ENCODE measurements around the gene TXK.

DNA sequence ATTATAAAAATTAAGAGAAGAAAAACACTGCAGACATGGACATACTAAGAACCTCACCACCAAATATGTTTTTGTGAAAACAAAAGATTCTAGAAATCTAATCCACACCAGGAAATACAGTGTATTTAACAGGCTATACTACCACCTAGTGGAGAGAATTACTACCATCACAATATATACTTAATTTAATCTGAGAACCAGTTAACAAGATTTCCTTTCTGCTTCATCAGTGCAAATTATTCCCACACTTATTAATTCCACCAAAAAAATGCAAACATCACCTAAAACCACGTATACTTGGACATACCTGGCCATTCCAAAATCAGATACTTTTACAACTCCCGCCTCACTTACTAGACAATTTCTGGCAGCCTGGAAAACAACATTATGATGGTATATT lies 7.0 kb upstream of the TXK start:
- TF ChIP-seq, protein P1, sequence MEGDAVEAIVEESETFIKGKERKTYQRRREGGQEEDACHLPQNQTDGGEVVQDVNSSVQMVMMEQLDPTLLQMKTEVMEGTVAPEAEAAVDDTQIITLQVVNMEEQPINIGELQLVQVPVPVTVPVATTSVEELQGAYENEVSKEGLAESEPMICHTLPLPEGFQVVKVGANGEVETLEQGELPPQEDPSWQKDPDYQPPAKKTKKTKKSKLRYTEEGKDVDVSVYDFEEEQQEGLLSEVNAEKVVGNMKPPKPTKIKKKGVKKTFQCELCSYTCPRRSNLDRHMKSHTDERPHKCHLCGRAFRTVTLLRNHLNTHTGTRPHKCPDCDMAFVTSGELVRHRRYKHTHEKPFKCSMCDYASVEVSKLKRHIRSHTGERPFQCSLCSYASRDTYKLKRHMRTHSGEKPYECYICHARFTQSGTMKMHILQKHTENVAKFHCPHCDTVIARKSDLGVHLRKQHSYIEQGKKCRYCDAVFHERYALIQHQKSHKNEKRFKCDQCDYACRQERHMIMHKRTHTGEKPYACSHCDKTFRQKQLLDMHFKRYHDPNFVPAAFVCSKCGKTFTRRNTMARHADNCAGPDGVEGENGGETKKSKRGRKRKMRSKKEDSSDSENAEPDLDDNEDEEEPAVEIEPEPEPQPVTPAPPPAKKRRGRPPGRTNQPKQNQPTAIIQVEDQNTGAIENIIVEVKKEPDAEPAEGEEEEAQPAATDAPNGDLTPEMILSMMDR (conservative IDR thresholded peaks at IDR 0.05; ENCODE audit: low read depth, low read length) = peak; percentile 68
- TF ChIP-seq EZH2 (IDR thresholded peaks at IDR 0.05; ENCODE audit: borderline replicate concordance, low read depth, low read length, poor library complexity, severe bottlenecking) = no peak
